Measurements from ENCODE around the gene SLC7A1.

The SLC7A1 gene

GRCh38 chr13:29530901-29531300 lies 64.6 kb downstream of the SLC7A1 start:
- DNase-seq (ENCODE audit: low read depth in 3 of 3) = no peak

DNA sequence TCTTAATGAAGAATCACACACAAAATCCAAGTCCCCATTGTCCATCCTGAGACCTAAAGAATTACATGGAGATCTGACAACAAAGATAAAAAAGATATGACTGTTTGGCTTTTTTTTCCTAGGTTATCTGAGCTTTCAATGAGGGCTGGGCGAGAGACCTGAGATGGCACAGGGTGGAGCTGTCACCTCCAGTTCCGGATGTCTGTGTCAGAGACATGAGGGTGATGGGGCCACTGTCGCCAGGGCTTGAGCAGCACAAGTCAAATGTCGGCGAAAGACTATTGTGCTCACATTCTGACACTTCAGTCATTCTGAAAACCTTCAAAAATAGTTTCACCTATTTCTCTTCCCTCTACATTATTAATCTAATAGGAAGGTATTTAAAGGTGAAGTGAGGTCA lies 65.7 kb downstream of the SLC7A1 start:
- no peak for DNase-seq (ENCODE audit: low read depth in 3 of 3)

DNA sequence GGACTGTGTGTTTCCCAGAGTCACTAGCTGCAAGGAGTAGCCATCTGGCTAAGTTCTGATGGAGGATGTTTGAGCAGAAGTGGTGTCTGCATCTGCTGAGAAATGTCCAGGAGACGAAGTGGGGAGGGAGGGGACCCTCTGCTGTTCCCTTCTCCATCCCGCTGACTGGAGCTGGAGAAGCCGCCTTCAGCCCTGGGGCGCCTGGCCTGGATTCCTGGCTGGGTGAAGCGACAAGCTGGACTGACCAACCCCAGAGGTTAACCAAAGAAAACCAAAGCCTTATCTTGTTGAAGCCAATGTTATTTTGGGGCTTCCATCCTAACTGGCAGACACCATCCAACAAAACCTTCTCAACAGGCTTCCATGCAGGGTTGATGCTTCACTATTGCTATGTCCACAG lies 67.6 kb downstream of the SLC7A1 start:
- no peak for DNase-seq (ENCODE audit: low read depth in 3 of 3)

DNA sequence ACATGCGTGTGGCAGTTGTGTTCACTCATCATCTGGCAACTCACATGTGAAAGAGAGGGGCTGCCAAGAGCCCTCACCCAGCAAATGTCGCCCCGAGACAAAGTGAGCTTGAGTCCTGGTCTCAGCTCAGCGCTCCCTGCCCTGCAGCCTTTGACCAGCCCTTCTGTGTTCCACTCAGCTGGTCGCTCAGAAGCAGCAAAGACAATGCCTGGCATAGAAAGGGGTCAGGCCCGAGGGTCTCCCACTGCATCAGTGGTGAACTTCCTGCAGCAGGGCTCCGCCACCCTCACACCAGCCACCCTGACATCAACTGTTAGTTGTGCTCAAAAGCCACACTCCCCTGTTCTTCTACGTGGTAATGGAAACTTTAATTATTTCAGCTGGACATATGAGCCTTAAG lies 68.0 kb downstream of the SLC7A1 start:
- no peak for DNase-seq (ENCODE audit: low read depth in 3 of 3)

GRCh38 chr13:29526741-29527140 lies 68.7 kb downstream of the SLC7A1 start:
- DNase-seq (ENCODE audit: low read depth in 3 of 3) = no peak

DNA sequence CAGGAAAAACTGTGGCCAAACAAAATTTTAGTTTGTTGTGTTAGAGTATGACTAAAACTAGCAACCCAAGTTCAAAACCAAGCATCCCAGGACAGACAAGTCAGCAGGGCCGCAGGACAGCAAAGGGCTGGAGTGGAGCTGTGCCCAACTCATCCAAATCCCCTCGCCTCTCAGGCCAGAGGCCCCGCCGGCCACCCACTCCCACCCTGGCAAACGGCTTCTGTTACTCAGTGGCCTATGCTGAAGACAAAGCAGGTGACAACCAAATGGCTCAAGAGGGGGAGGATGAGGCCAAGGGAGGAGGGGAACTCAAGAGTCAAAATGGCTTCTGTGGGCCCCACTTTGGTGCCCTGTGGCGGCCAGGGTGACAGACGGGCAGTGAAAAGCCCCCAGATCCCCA lies 69.7 kb downstream of the SLC7A1 start:
- no peak for DNase-seq (ENCODE audit: low read depth in 3 of 3)

GRCh38 chr13:29524641-29525040 lies 70.8 kb downstream of the SLC7A1 start:
- DNase-seq (ENCODE audit: low read depth in 3 of 3) = no peak

DNA sequence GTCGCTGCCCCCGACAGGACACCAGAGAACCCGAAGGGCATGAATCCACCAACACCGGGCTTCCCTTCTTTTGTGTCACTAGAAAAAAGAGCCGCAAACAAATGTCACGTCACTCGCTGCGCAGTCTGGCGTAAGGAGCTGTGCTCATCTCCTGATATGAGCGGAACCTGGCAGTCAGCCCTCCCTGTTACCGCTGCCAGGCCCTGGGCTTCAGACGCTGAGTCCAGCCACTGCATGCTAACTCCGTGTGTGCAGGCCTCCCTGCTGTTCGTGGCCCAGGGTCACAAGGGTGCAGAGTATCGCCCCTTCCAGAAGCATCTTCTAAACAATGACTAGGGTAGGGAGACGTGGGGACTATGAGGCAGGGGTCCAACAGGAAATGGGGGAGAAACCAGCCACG lies 71.3 kb downstream of the SLC7A1 start:
- DNase-seq (ENCODE audit: low read depth in 3 of 3) = no peak

- DNase-seq (ENCODE audit: low read depth in 3 of 3) = no peak
Observed at GRCh38 chr13:29523199-29523961, 72.1 kb downstream of the SLC7A1 start.

- no peak for DNase-seq (ENCODE audit: low read depth in 3 of 3)
Observed at GRCh38 chr13:29522044-29522685, 73.3 kb downstream of the SLC7A1 start.

DNA sequence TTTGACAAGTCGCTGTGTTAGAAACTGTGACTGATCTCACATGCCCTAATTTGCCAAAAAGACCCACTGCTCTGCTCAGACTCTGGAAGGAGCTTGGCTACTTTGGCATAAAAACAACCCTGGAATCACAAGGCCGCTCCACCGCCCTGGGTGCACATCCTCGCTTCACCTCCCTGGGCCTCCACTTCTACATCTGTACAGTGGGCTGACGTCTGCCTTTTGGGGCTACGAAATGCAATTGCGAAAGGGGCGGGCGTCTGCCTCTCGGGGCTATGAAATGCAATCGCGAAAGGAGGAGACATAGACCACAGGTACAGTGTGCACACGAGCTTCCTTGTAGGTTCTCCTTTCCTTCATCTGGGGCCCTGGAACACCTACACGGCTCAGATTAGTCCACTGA lies 74.2 kb downstream of the SLC7A1 start:
- DNase-seq (ENCODE audit: low read depth in 3 of 3) = no peak

DNA sequence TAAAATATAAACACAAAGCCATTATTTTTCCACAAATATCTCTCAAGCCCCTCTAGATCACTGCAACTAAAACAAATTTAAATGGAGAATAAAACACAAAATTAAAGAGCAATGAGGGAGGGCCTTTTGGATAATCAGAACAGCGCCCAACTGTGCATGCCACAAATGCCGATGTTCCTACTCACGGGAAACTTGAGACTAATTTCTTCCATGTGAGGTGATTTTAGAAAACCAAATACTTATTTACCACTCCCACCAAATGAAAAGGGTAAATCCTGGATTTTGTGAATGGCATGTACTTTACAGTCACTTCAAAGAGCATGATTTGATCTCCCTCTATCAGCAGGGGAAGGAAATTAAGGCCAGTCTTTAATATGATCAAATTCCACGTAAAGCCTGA lies 74.8 kb downstream of the SLC7A1 start:
- DNase-seq (ENCODE audit: low read depth in 3 of 3) = no peak

DNA sequence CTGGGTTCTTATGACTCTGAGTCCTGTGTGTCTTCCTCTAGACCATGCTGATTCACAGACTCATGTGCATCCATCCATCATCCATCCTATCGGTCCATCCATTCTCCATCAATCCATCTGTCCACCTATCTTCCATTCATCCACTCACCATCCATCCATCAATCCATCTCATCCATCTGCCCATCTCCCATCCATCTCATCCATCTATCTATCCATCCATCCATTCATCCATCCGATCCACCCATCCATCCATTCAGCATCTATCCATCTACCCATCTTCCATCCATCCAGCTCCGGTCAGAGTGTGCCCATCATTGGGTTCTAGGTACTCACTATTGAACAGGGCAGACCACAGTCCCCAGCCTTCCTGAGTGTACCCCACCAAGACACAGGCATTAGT lies 75.6 kb downstream of the SLC7A1 start:
- no peak for DNase-seq (ENCODE audit: low read depth in 3 of 3)

DNA sequence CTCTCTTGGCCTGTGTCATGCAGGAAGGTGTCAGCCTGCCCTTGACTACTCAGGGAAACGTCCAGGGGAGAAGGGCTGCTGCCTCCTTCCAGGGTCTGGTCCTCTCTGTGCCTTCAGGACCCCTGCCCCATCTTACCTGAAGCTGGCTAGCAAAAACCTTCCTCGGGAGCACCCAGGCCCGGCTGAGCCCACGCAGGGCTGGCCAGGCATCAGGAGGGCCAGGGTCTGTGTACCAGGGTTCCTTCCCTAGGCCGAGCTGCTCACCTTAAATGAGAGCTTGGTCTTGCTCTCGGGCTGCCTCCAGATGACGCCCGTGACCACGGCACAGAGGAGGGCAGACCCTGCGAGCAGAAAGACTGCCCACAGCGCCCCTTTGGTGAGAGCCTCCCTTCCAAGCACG lies 78.6 kb downstream of the SLC7A1 start:
- no peak for DNase-seq (ENCODE audit: low read depth in 3 of 3)

DNA sequence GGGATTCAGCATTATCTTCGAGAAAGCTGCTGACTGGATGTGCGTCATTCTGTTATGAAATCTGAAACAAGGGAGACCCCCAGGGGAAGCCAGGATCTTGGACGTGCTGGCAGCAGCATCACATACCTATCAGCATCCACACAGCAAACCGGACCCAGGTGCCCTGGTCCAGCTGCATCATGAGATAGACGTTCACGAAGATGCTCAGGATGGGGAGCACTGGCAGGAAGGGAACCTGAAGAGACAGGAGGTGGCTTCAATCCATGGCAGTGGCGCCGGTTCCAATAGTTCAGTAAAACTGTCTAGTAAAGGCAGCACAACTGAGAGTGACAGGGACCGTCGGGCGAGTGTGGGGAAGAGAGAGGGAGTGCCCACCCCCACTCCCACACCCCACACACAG lies 79.5 kb downstream of the SLC7A1 start:
- DNase-seq (ENCODE audit: low read depth in 3 of 3) = no peak

DNA sequence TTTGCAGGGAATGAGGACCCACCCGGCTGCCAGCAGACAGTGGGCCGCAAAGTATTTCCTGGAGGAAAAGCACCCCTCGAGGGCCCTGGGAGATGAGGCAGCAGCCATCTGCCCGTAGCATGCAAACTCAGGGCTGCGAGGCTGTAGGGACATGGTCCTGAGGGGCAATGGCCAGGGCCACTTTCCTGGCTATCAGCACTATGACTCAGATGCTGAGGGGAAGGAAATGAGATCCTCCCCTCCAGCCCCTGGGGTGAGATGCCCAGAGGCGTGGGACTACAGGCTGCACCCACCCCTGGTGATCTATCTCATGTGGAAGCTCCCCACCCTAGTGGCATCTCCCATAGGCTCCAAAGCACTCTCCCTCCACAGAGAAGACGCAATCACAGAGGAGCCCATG lies 80.1 kb downstream of the SLC7A1 start:
- DNase-seq (ENCODE audit: low read depth in 3 of 3) = no peak

DNA sequence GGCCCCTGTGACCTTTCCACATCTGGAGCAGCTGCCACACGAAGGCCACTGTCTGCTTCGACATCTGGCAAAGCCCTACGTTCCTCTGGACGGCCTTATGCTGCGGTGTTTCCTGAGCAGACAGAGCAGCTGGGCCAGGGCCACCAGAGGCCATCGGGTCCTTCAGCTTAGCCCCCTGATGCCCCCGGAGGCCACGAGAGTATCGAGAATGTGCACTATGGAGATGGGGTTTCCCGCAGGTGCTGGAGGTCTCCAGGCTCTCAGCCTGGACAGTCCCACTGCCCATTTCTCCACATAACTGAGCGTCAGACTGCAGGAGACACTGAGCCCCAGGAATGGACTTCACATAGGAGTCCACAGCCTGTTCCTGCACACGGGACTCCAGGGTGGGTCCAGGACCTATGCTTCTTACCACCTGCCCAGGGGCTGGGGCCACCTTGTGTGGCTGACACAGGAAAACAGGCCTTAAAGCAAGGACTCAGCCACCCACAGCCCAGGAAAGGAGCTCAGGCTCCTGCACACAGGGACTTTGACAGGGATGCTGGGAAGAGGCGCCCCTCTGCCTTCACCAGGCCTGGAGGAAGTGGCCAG lies 80.7 kb downstream of the SLC7A1 start:
- DNase-seq (ENCODE audit: low read depth in 3 of 3) = no peak

DNA sequence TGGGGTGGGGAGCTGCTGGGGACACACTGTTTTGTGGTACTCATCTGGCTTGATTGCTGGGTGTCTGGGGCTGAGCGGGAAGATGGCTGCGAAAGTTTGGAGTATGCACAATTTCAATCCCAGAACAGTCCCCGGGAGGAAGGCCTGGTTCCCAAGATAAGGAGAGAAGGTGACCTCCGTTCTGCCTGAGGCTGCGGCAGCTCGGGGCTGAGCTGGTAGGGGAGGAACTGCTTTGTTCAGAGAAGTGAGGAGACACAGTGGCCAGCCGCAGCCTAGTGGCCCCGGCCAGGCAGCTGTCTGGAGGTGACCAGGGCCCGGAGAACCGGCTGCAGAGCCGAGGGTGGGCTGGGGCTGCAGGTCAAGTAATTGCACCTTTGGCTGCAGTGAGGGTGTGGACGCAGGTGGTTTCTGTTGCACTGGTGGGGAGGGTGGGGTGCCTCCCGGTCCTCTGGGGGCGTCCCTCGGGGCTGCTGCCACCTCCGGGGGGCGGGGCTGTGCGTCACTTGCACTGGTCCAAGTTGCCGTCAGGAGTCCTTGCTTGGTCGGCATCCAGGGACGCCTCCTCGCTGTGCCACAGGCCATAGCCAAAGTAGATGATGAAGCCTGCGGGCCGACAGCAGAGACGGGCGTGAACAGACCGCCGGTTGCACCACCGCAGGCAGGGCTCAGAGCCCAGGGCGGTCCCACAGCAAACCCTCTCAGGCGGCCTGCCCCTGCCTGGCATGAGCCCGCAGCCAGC lies 81.3 kb downstream of the SLC7A1 start:
- DNase-seq (ENCODE audit: low read depth in 3 of 3) = no peak

DNA sequence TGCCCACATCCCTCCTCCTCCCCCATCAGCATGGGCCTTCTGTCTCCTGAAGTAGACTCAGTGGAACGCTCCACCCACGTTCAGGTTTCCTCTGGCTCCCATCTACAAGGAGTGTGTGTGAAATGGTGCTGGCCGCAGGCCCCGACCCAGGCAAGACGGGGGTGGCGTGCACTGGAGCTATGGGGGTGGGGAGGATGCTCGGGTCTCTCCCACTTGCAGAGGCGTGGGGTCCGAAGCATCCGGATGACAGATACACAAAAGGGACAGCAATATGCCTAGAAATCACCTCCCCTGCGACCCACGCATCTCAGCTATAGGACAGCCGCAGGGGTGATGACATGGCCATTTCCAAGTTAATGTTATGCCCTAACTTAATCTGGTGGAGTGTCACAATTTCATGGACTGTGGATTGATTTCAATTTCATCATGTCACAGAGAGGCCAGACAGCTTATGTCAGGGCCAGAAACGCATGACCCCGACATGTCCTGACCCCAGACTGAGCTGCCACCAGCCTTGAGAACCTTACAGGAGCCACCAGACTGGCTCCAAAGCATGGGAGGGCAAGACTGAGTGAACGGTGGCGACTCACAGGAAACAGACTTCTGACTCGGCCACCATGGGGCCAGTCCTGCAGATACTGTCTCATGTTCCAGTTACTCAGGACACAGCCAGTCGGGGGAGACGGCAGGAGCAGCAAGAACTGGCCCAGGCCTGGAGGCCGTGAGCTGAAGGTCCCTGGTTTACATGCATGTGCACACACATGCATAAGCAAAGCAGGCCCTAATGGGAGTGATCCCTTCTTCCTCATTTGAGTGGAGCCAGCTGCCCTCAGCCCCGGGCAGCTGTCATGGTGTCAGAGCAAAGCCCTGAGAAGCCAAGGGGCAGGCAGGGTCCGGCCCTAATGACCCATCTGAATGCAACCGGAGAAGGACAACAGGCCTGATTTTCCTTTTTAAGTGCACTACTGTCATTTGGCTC lies 82.2 kb downstream of the SLC7A1 start:
- DNase-seq (ENCODE audit: low read depth in 3 of 3) = no peak

DNA sequence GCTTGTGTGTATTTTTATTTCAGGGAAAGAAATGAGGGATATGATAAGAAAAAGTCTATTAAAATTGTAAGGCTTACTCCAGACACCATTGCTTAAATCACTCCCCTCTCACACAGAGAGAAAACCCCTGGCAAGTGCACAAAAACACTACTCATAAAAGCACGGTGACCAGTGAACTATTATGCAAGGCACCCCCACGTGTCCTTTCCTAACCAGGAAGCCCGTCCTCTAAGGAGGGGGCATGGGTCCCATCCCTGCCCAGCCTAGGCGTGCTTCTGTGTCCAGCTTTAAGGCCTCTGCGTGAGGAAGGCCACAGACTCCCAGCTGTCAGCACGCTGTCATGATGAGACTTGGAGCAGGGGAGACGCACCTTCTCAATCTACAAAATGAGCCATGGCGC lies 83.5 kb downstream of the SLC7A1 start:
- no peak for DNase-seq (ENCODE audit: low read depth in 3 of 3)

- no peak for DNase-seq (ENCODE audit: low read depth in 3 of 3)
Observed at GRCh38 chr13:29511106-29511796, 84.2 kb downstream of the SLC7A1 start.
